Testis (tissue), 2 donors: ENCODE results near the gene CFAP157.

Source experiments
- POLR2A ChIP-seq: fragments of 450-650 bp; IDR thresholded peaks from one replicate; pipeline ENCODE4 v1.6.1; 2017; ENCODE audit warnings: antibody characterized with exemption, mild to moderate bottlenecking, moderate library complexity
- TF ChIP-seq, protein P1 (sequence below), 3 experiments: fragments of 450-650 bp in 2 of 3; fragments of 200-600 bp in 1 of 3; sonication (generic) in 1 of 3; IDR thresholded peaks; one replicate each; pipeline ENCODE4 v1.5.1; 2016 to 2019; ENCODE audit warnings: antibody characterized with exemption in 3 of 3, mild to moderate bottlenecking in 2 of 3, moderate library complexity in 1 of 3

DNA sequence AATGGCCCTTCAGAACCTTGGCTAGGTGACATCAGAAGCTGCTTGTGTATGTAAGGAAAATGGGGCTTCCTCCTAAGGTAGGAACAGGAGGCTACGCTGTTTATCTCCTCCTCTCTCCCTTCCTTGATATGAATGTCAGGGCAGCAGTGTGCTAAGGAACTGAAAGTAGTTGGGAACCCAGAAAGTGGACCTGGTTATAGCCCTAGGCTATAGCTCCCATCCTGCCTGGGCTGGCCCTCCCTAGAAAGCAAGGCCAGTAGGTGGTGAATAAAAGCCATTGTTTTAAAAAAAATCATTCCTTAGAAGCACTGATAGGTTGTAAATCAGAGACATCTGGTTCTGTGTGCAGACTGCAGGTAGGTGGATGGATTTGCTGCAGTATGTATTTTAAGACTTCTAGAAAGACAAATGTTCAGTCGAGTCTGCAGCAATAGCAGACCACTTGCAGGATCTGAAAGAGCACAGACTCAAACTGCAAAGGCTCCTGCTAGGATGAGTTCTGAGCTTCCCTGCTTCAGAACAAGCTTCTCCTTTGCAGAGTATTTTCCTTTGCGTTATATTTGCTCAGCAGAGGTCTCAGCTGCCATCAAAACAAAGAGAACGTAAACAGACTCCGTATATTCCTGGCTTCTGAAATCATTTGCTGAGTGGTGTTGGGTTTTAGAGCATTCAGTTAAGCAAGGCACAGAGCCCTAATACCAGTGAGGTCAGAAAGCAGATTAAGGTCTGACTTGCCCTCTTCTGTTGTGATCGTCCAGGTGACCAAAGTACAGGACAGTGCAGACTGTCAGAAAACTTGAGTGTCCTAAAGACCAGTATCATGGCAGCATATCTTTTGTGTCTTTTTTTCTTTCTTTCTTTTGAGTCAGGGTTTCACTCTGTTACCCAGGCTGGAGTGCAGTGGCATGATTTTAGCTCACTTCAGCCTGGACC, 20.1 kb upstream of the CFAP157 start:
- no peak for TF ChIP-seq POLR2A
- TF ChIP-seq, protein P1, sequence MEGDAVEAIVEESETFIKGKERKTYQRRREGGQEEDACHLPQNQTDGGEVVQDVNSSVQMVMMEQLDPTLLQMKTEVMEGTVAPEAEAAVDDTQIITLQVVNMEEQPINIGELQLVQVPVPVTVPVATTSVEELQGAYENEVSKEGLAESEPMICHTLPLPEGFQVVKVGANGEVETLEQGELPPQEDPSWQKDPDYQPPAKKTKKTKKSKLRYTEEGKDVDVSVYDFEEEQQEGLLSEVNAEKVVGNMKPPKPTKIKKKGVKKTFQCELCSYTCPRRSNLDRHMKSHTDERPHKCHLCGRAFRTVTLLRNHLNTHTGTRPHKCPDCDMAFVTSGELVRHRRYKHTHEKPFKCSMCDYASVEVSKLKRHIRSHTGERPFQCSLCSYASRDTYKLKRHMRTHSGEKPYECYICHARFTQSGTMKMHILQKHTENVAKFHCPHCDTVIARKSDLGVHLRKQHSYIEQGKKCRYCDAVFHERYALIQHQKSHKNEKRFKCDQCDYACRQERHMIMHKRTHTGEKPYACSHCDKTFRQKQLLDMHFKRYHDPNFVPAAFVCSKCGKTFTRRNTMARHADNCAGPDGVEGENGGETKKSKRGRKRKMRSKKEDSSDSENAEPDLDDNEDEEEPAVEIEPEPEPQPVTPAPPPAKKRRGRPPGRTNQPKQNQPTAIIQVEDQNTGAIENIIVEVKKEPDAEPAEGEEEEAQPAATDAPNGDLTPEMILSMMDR (IDR thresholded peaks at IDR 0.05): no peak
